NCI-H2171 treated with DMSO at 0.1 percent for 48 hours (cell line): ENCODE data around the gene RAET1E.
"Not testable (repeated sequence)": the region's sequence is repeated elsewhere in the genome, so short reads cannot be mapped to it uniquely, and the experiment has no call there.

Source experiments
- DNase-seq: peaks from one replicate; lab custom pipeline; 2025; lab: John Stamatoyannopoulos, UW

Gene RAET1E

GRCh38 chr6:149927025-149927424, 29.1 kb upstream of the RAET1E start:
- not testable (repeated sequence) for DNase-seq

GRCh38 chr6:149925974-149926777, 28.3 kb upstream of the RAET1E start:
- peak; percentile 57 for DNase-seq

GRCh38 chr6:149925253-149925973, 27.5 kb upstream of the RAET1E start:
- no peak for DNase-seq

- no peak for DNase-seq
Measured at GRCh38 chr6:149924933-149925252, 27.0 kb upstream of the RAET1E start.

GRCh38 chr6:149924206-149924932, 26.5 kb upstream of the RAET1E start:
- DNase-seq = no peak

- no peak for DNase-seq
Measured at GRCh38 chr6:149923327-149923986, 25.5 kb upstream of the RAET1E start.

- peak; percentile 89 for DNase-seq
Measured at GRCh38 chr6:149922642-149923326, 24.9 kb upstream of the RAET1E start, which contains the start of gene RAET1G. Gene RAET1G, minus strand, starts transcription at chr6:149923121. Its CDS starts 111 bp downstream, at chr6:149923010.

- not testable (repeated sequence) for DNase-seq
Measured at GRCh38 chr6:149922091-149922490, 24.2 kb upstream of the RAET1E start.

- DNase-seq = no peak
Measured at GRCh38 chr6:149921361-149921760, 23.4 kb upstream of the RAET1E start.

GRCh38 chr6:149919834-149920225, 21.9 kb upstream of the RAET1E start:
- no peak for DNase-seq

GRCh38 chr6:149919126-149919833, 21.4 kb upstream of the RAET1E start:
- DNase-seq = not testable (repeated sequence)

GRCh38 chr6:149918151-149918905, 20.4 kb upstream of the RAET1E start:
- no peak for DNase-seq

GRCh38 chr6:149917679-149918078, 19.8 kb upstream of the RAET1E start:
- DNase-seq = no peak

GRCh38 chr6:149915970-149916865, 18.3 kb upstream of the RAET1E start:
- no peak for DNase-seq

GRCh38 chr6:149913540-149914240, 15.8 kb upstream of the RAET1E start:
- no peak for DNase-seq

GRCh38 chr6:149913085-149913484, 15.2 kb upstream of the RAET1E start:
- DNase-seq = no peak

- DNase-seq = not testable (repeated sequence)
Measured at GRCh38 chr6:149912680-149913079, 14.8 kb upstream of the RAET1E start.

GRCh38 chr6:149910721-149911151, 12.8 kb upstream of the RAET1E start:
- DNase-seq = no peak
